ENCODE results near the gene HSPB7. TPM values are rescaled to one million over a fixed set of nuclear protein-coding genes. Genes with fewer than 3 reads are reported as not detected.
"Not testable (repeated sequence)": the region's sequence is repeated elsewhere in the genome, so short reads cannot be mapped to it uniquely, and the experiment has no call there.

HSPB7 gene
- total and polyA plus RNA-seq, 2 donors (not counting 3 experiments of a cell fraction or from before 2014, with no cell fraction given): not detected

DNA sequence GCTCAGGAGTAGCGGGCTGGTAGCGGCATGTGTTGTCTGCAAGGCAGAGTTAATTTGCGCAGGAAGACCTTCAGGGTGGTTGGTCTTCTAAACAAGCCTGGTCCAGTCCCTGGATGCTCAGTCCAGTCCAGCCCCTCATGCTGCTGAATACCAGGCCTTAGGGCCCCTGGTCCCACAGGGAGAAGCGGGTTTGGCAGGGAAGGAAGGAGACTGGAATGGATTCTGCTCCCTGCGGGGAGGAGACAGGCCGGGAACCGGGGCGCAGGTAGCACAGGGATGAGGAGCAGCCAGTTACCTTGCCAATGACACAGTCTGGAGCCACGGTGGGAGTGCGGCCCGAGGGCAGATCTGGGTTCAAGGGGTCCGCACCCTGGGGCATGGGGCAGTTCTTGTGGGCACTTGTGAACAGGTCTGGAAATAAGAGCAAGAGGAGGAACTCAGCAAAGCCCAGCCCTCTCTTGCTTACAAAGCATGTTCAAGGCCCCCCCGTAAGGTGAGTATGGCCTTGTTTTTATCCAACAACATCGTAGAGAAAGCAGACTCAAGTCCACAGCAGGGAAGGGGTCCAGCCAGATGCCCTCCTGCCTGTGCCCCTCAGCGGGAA lies 45.5 kb upstream of the HSPB7 start:
- dilution Hi-C loops (cut with MboI; ENCODE audit: extremely low pct_ligation_motif_present, low sequenced_read_pairs): no loop called here
- POLR2A ChIA-PET: no interaction called here
- Histone ChIP-seq H3K9me3 (replicated peaks; ENCODE audit: control insufficient read depth, insufficient read depth, low read length) (no peaks in the 10 kb centered on the region), H3K9me1 (replicated peaks; ENCODE audit: control insufficient read depth, extremely low read depth, insufficient read depth, low read length) (no peaks in the 10 kb centered on the region), H3K27me3 (ENCODE audit: control insufficient read depth in 2 of 2, insufficient read depth in 2 of 2, low read length in 2 of 2) (peaks cover 0 to 7% of the 10 kb centered on the region in 2 experiments), H3K36me3 (ENCODE audit: control insufficient read depth in 2 of 2, extremely low read depth in 1 of 2, insufficient read depth in 2 of 2, low read length in 2 of 2) (no peaks in the 10 kb centered on the region), H3K27ac (ENCODE audit: insufficient read depth, low read depth, low read length) (no peak overlapping the region), H3K4me2 (ENCODE audit: insufficient read depth, low read length) (no peak overlapping the region), H2AFZ (ENCODE audit: low read depth, low read length) (no peak overlapping the region), H3K4me3 (replicated peaks in 1 of 3; ENCODE audit: insufficient read depth in 1 of 3, low read depth in 1 of 3, low read length in 3 of 3) (no peak overlapping the region), H3K4me1 (ENCODE audit: control insufficient read depth, extremely low read depth, insufficient read depth, low read length) (no peaks in the 10 kb centered on the region), H3K9ac (replicated peaks; ENCODE audit: extremely low read depth, insufficient read depth, low read length) (no peak overlapping the region), H3K79me2 (ENCODE audit: control insufficient read depth, insufficient read depth, low read length) (no peaks in the 10 kb centered on the region), H4K20me1 (replicated peaks; ENCODE audit: control insufficient read depth, extremely low read depth, insufficient read depth, low read length) (no peaks in the 10 kb centered on the region)
- no peak for FAIRE-seq
- TF ChIP-seq POLR2A (IDR thresholded peaks at IDR 0.05; ENCODE audit: low read depth, low read length) (no peak), FOS (IDR thresholded peaks at IDR 0.05; ENCODE audit: borderline replicate concordance, insufficient read depth, low read length) (no peak), POLR2AphosphoS5 (IDR thresholded peaks at IDR 0.05; ENCODE audit: insufficient read depth, low read depth, low read length) (no peak), JUN (IDR thresholded peaks at IDR 0.05; ENCODE audit: borderline replicate concordance, insufficient read depth, insufficient read length, low read depth) (no peak), MAX (IDR thresholded peaks at IDR 0.05; ENCODE audit: insufficient read depth, insufficient read length) (no peak), CTCF (IDR thresholded peaks at IDR 0.05; ENCODE audit: extremely low read depth in 1 of 2, insufficient read depth in 1 of 2, low read depth in 1 of 2, low read length in 2 of 2) (no peak), GATA2 (IDR thresholded peaks at IDR 0.05; ENCODE audit: insufficient read depth, insufficient read length, low read depth, low read length) (no peak), MYC (IDR thresholded peaks at IDR 0.05; ENCODE audit: low read depth, low read length) (no peak)
- intact Hi-C loops (cut with micrococcal nuclease): no loop called here
- no TSS peak for BruUV-seq (replicated peaks)
- DNase-seq (ENCODE audit: low read depth, low spot score): no peak
- CTCF ChIA-PET: interaction anchor here (0.7 kb wide), 1 partner anchor 266 kb away, joined by 3 read pairs; no protein-coding TSS in a partner anchor

DNA sequence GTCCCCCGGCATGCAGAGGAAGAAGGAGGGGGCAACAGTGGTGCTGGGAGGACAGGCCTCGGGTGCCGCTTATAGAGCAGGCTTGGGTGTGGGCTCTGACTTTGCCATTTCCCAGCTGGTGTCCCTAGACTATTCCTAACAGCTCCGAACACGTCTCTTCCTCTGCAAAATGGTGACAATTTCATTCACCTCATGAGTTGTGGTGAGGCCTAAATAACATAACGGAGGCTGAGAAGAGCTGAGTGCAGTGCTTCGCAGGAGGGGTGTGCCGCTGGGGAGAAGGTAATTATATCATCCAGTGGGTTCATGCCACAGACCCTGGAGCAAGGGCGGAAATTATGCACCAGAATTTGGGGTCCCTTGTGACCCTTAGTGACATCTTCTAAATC lies 44.8 kb upstream of the HSPB7 start:
- H3K9ac ChIP-seq (replicated peaks; ENCODE audit: extremely low read depth, insufficient read depth, low read length); H3K27ac ChIP-seq (ENCODE audit: insufficient read depth, low read depth, low read length); H3K4me2 ChIP-seq (ENCODE audit: insufficient read depth, low read length); H4K20me1 ChIP-seq (replicated peaks; ENCODE audit: control insufficient read depth, extremely low read depth, insufficient read depth, low read length); H3K9me3 ChIP-seq (replicated peaks; ENCODE audit: control insufficient read depth, insufficient read depth, low read length); H3K27me3 ChIP-seq (ENCODE audit: control insufficient read depth in 2 of 2, insufficient read depth in 2 of 2, low read length in 2 of 2); H2AFZ ChIP-seq (ENCODE audit: low read depth, low read length); dilution Hi-C loops (cut with MboI; ENCODE audit: extremely low pct_ligation_motif_present, low sequenced_read_pairs); H3K4me3 ChIP-seq (replicated peaks in 1 of 3; ENCODE audit: insufficient read depth in 1 of 3, low read depth in 1 of 3, low read length in 3 of 3); H3K9me1 ChIP-seq (replicated peaks; ENCODE audit: control insufficient read depth, extremely low read depth, insufficient read depth, low read length); BruUV-seq (replicated peaks); H3K36me3 ChIP-seq (ENCODE audit: control insufficient read depth in 2 of 2, extremely low read depth in 1 of 2, insufficient read depth in 2 of 2, low read length in 2 of 2); DNase-seq (ENCODE audit: low read depth, low spot score); H3K4me1 ChIP-seq (ENCODE audit: control insufficient read depth, extremely low read depth, insufficient read depth, low read length); POLR2A ChIA-PET; CTCF ChIA-PET; H3K79me2 ChIP-seq (ENCODE audit: control insufficient read depth, insufficient read depth, low read length): not testable (repeated sequence)
- intact Hi-C loops (cut with micrococcal nuclease): loop anchor here (1.0 kb wide), 1 partner anchor 22 kb away; no protein-coding TSS in a partner anchor
- peak; percentile 31 for FAIRE-seq

GRCh38 chr1:16061989-16062686 lies 44.3 kb upstream of the HSPB7 start:
- H4K20me1 ChIP-seq (replicated peaks; ENCODE audit: control insufficient read depth, extremely low read depth, insufficient read depth, low read length); H2AFZ ChIP-seq (ENCODE audit: low read depth, low read length); H3K4me3 ChIP-seq (replicated peaks in 1 of 3; ENCODE audit: insufficient read depth in 1 of 3, low read depth in 1 of 3, low read length in 3 of 3); POLR2A ChIA-PET; H3K27me3 ChIP-seq (ENCODE audit: control insufficient read depth in 2 of 2, insufficient read depth in 2 of 2, low read length in 2 of 2); H3K9me1 ChIP-seq (replicated peaks; ENCODE audit: control insufficient read depth, extremely low read depth, insufficient read depth, low read length); FAIRE-seq; BruUV-seq (replicated peaks); DNase-seq (ENCODE audit: low read depth, low spot score); H3K27ac ChIP-seq (ENCODE audit: insufficient read depth, low read depth, low read length); H3K4me1 ChIP-seq (ENCODE audit: control insufficient read depth, extremely low read depth, insufficient read depth, low read length); dilution Hi-C loops (cut with MboI; ENCODE audit: extremely low pct_ligation_motif_present, low sequenced_read_pairs); H3K9me3 ChIP-seq (replicated peaks; ENCODE audit: control insufficient read depth, insufficient read depth, low read length); H3K4me2 ChIP-seq (ENCODE audit: insufficient read depth, low read length); H3K79me2 ChIP-seq (ENCODE audit: control insufficient read depth, insufficient read depth, low read length); H3K36me3 ChIP-seq (ENCODE audit: control insufficient read depth in 2 of 2, extremely low read depth in 1 of 2, insufficient read depth in 2 of 2, low read length in 2 of 2); H3K9ac ChIP-seq (replicated peaks; ENCODE audit: extremely low read depth, insufficient read depth, low read length); CTCF ChIA-PET: not testable (repeated sequence)
- intact Hi-C loops (cut with micrococcal nuclease): loop anchor here (1.0 kb wide), 1 partner anchor 22 kb away; no protein-coding TSS in a partner anchor

Measured in endothelial cell of umbilical vein (primary cell).